ENCODE data around the gene LAG3. TPM values are rescaled to one million over a fixed set of nuclear protein-coding genes. Genes with fewer than 3 reads are reported as not detected.

LAG3 gene
- total RNA-seq, 1 experiment from 2014 or later = 0.16 TPM

- no peaks in the 10 kb centered on the region for H3K36me3 ChIP-seq
Measured at GRCh38 chr12:6784761-6785160, 12.4 kb downstream of the LAG3 start.

GRCh38 chr12:6786416-6787094 lies 14.2 kb downstream of the LAG3 start:
- Histone ChIP-seq H3K36me3 (no peaks in the 10 kb centered on the region), H3K9me3 (replicated peaks) (no peaks in the 10 kb centered on the region), H3K4me1 (peaks cover 9% of the 10 kb centered on the region; the same call in 1 of the 2 replicates), H3K27me3 (no peaks in the 10 kb centered on the region), H3K4me3 (no peak overlapping the region), H3K27ac (no peak overlapping the region)
- DNase-seq = no peak

More at GRCh38 chr12:6784761-6785160, 12.4 kb downstream of the LAG3 start:
- Histone ChIP-seq H3K27me3 (no peaks in the 10 kb centered on the region), H3K4me3 (no peak overlapping the region), H3K9me3 (replicated peaks) (no peaks in the 10 kb centered on the region), H3K4me1 (peaks cover 9% of the 10 kb centered on the region; the same call in 1 of the 2 replicates), H3K27ac (no peak overlapping the region)
- no peak for DNase-seq

- peaks cover 11% of the 10 kb centered on the region; the same call in 1 of the 2 replicates for H3K4me1 ChIP-seq
- H3K27ac ChIP-seq = no peak overlapping the region
- H3K9me3 ChIP-seq (replicated peaks) = no peaks in the 10 kb centered on the region
- no peaks in the 10 kb centered on the region for H3K36me3 ChIP-seq
- no peak for DNase-seq
- no peaks in the 10 kb centered on the region for H3K27me3 ChIP-seq
- H3K4me3 ChIP-seq = no peak overlapping the region
Measured at GRCh38 chr12:6787309-6787708, 15.0 kb downstream of the LAG3 start.

- Histone ChIP-seq H3K27ac (no peak within 1 kb of the TSS), H3K4me3 (no peak within 1 kb of the TSS), H3K4me1 (peaks cover 9% of the 10 kb centered on the region; the same call in 1 of the 2 replicates), H3K36me3 (no peaks in the 10 kb centered on the region), H3K27me3 (no peaks in the 10 kb centered on the region; the same call in 1 of the 2 replicates), H3K9me3 (replicated peaks) (no peaks in the 10 kb centered on the region)
- DNase-seq = no peak
Measured at GRCh38 chr12:6788972-6789924, 16.9 kb downstream of the LAG3 start, which contains the start of gene CD4. Gene CD4, plus strand, starts transcription at chr12:6789528. Its CDS starts 10,611 bp downstream, at chr12:6800139.

- Histone ChIP-seq H3K4me3 (no peak overlapping the region), H3K4me1 (peaks cover 4% of the 10 kb centered on the region; the same call in 1 of the 2 replicates)
Measured at GRCh38 chr12:6790496-6791150, 18.3 kb downstream of the LAG3 start.

GRCh38 chr12:6791931-6792520 lies 19.7 kb downstream of the LAG3 start:
- Histone ChIP-seq H3K36me3 (no peaks in the 10 kb centered on the region), H3K4me1 (peaks cover 4% of the 10 kb centered on the region; the same call in 1 of the 2 replicates), H3K9me3 (replicated peaks) (no peaks in the 10 kb centered on the region), H3K4me3 (peak overlapping the region; percentile 24), H3K27ac (no peak overlapping the region), H3K27me3 (peaks cover 14% of the 10 kb centered on the region)
- DNase-seq = no peak

More at GRCh38 chr12:6790496-6791150, 18.3 kb downstream of the LAG3 start:
- Histone ChIP-seq H3K36me3 (no peaks in the 10 kb centered on the region), H3K27me3 (peaks cover 5% of the 10 kb centered on the region), H3K9me3 (replicated peaks) (no peaks in the 10 kb centered on the region), H3K27ac (no peak overlapping the region)
- DNase-seq = no peak

GRCh38 chr12:6792522-6793201 lies 20.3 kb downstream of the LAG3 start:
- Histone ChIP-seq H3K27me3 (peaks cover 14% of the 10 kb centered on the region), H3K9me3 (replicated peaks) (no peaks in the 10 kb centered on the region), H3K27ac (no peak overlapping the region), H3K36me3 (no peaks in the 10 kb centered on the region), H3K4me3 (peak overlapping the region; percentile 24), H3K4me1 (peaks cover 4% of the 10 kb centered on the region; the same call in 1 of the 2 replicates)
- DNase-seq = peak; percentile 40 to 58

- H3K4me1 ChIP-seq = peaks cover 4% of the 10 kb centered on the region; the same call in 1 of the 2 replicates
- peaks cover 14% of the 10 kb centered on the region for H3K27me3 ChIP-seq
- H3K27ac ChIP-seq = no peak overlapping the region
- no peaks in the 10 kb centered on the region for H3K9me3 ChIP-seq (replicated peaks)
- H3K36me3 ChIP-seq = no peaks in the 10 kb centered on the region
- no peak overlapping the region for H3K4me3 ChIP-seq
- DNase-seq = no peak
Measured at GRCh38 chr12:6795088-6795487, 22.8 kb downstream of the LAG3 start.

- H3K4me3 ChIP-seq = no peak overlapping the region
- no peak for DNase-seq
Measured at GRCh38 chr12:6796576-6796975, 24.3 kb downstream of the LAG3 start.

GRCh38 chr12:6799147-6799546 lies 26.8 kb downstream of the LAG3 start:
- H3K27me3 ChIP-seq = peaks cover 14% of the 10 kb centered on the region
- no peak overlapping the region for H3K4me3 ChIP-seq
- H3K9me3 ChIP-seq (replicated peaks) = no peaks in the 10 kb centered on the region
- H3K36me3 ChIP-seq = no peaks in the 10 kb centered on the region
- no peaks in the 10 kb centered on the region for H3K4me1 ChIP-seq
- no peak for DNase-seq
- H3K27ac ChIP-seq = no peak overlapping the region

More at GRCh38 chr12:6796576-6796975, 24.3 kb downstream of the LAG3 start:
- Histone ChIP-seq H3K4me1 (peaks cover 4% of the 10 kb centered on the region; the same call in 1 of the 2 replicates), H3K36me3 (no peaks in the 10 kb centered on the region), H3K27me3 (peaks cover 14% of the 10 kb centered on the region), H3K27ac (no peak overlapping the region), H3K9me3 (replicated peaks) (no peaks in the 10 kb centered on the region)

GRCh38 chr12:6807170-6807569 lies 34.9 kb downstream of the LAG3 start:
- Histone ChIP-seq H3K9me3 (replicated peaks) (no peaks in the 10 kb centered on the region), H3K27ac (no peak overlapping the region), H3K4me3 (no peak overlapping the region), H3K36me3 (no peaks in the 10 kb centered on the region), H3K4me1 (no peaks in the 10 kb centered on the region), H3K27me3 (peaks cover 13% of the 10 kb centered on the region; the same call in 1 of the 2 replicates)
- DNase-seq = no peak

GRCh38 chr12:6809056-6809455 lies 36.7 kb downstream of the LAG3 start:
- no peaks in the 10 kb centered on the region for H3K4me1 ChIP-seq
- no peaks in the 10 kb centered on the region for H3K36me3 ChIP-seq
- H3K9me3 ChIP-seq (replicated peaks) = no peaks in the 10 kb centered on the region
- peaks cover 13% of the 10 kb centered on the region; the same call in 1 of the 2 replicates for H3K27me3 ChIP-seq
- no peak overlapping the region for H3K27ac ChIP-seq
- H3K4me3 ChIP-seq = no peak overlapping the region
- DNase-seq = no peak

GRCh38 chr12:6810758-6811157 lies 38.4 kb downstream of the LAG3 start:
- H3K27me3 ChIP-seq = peaks cover 13% of the 10 kb centered on the region; the same call in 1 of the 2 replicates
- no peaks in the 10 kb centered on the region for H3K9me3 ChIP-seq (replicated peaks)
- H3K4me1 ChIP-seq = no peaks in the 10 kb centered on the region
- H3K27ac ChIP-seq = no peak overlapping the region
- no peaks in the 10 kb centered on the region for H3K36me3 ChIP-seq
- no peak for DNase-seq
- H3K4me3 ChIP-seq = no peak overlapping the region
